Ishikawa (cell line): Measurements from ENCODE around the gene TTC31.

Source experiments
- EGR1 ChIP-seq: IDR thresholded peaks from 2 replicates; pipeline ENCODE4 v1.6.1; 2012
- EP300 ChIP-seq: IDR thresholded peaks from 2 replicates; pipeline ENCODE4 v1.6.1; 2012; ENCODE audit warnings: borderline replicate concordance
- TEAD4 ChIP-seq: IDR thresholded peaks from 2 replicates; pipeline ENCODE4 v1.6.1; 2012

- TF ChIP-seq EGR1 (no peak), TEAD4 (no peak), EP300 (no peak)
Observed at GRCh38 chr2:74522516-74522915, 39.6 kb downstream of the TTC31 start.
